BLaER1 (cell line): ENCODE results near the gene PRKCA.

Experiments
- H3K27ac ChIP-seq: shearing (Covaris generic); formaldehyde crosslinking; 2 replicates; pipeline ENCODE4 v1.8.1; 2022
- H3K27me3 ChIP-seq: shearing (Covaris generic); formaldehyde crosslinking; 2 replicates; pipeline ENCODE4 v1.8.1; 2022
- H3K36me3 ChIP-seq: shearing (Covaris generic); formaldehyde crosslinking; 2 replicates; pipeline ENCODE4 v1.8.1; 2022
- H3K4me1 ChIP-seq: shearing (Covaris generic); formaldehyde crosslinking; 2 replicates; pipeline ENCODE4 v1.8.1; 2022
- H3K4me2 ChIP-seq: shearing (Covaris generic); formaldehyde crosslinking; 2 replicates; pipeline ENCODE4 v1.8.1; 2022
- H3K4me3 ChIP-seq: shearing (Covaris generic); formaldehyde crosslinking; 2 replicates; pipeline ENCODE4 v1.8.1; 2022
- H3K9ac ChIP-seq: shearing (Covaris generic); formaldehyde crosslinking; 2 replicates; pipeline ENCODE4 v1.8.1; 2022
- H3K9me3 ChIP-seq: shearing (Covaris generic); formaldehyde crosslinking; 2 replicates; pipeline ENCODE4 v1.8.1; 2022
- H4K20me1 ChIP-seq: shearing (Covaris generic); formaldehyde crosslinking; 2 replicates; pipeline ENCODE4 v1.8.1; 2022
- Cebpa-rat ChIP-seq: shearing (Covaris generic); IDR thresholded peaks from 2 replicates; pipeline ENCODE4 v1.8.1; 2022

The PRKCA gene

GRCh38 chr17:66643815-66644710 is 341.6 kb downstream of the PRKCA start:
- no peaks in the 10 kb centered on the region for H3K9me3 ChIP-seq
- H4K20me1 ChIP-seq, result no peaks in the 10 kb centered on the region
- H3K4me2 ChIP-seq, result no peak overlapping the region
- no peak overlapping the region for H3K27ac ChIP-seq
- H3K27me3 ChIP-seq, result no peaks in the 10 kb centered on the region
- 0 out of 2 replicates have a peak, but pooled peaks cover 16% of the 10 kb centered on the region for H3K36me3 ChIP-seq
- H3K9ac ChIP-seq, result no peak overlapping the region
- H3K4me1 ChIP-seq, result no peaks in the 10 kb centered on the region
- no peak overlapping the region for H3K4me3 ChIP-seq
- no peak for TF ChIP-seq Cebpa-rat

GRCh38 chr17:66645259-66645658 is 342.8 kb downstream of the PRKCA start:
- H3K27ac ChIP-seq, result no peak overlapping the region
- no peaks in the 10 kb centered on the region for H3K27me3 ChIP-seq
- no peak for TF ChIP-seq Cebpa-rat
- no peak overlapping the region for H3K4me3 ChIP-seq
- 0 out of 2 replicates have a peak, but pooled peaks cover 16% of the 10 kb centered on the region for H3K36me3 ChIP-seq
- no peak overlapping the region for H3K9ac ChIP-seq
- H3K4me1 ChIP-seq, result no peaks in the 10 kb centered on the region
- H4K20me1 ChIP-seq, result no peaks in the 10 kb centered on the region
- H3K9me3 ChIP-seq, result no peaks in the 10 kb centered on the region
- no peak overlapping the region for H3K4me2 ChIP-seq

GRCh38 chr17:66647391-66647983 is 345.1 kb downstream of the PRKCA start:
- Histone ChIP-seq H3K9ac (no peak overlapping the region), H3K36me3 (0 out of 2 replicates have a peak, but pooled peaks cover 16% of the 10 kb centered on the region), H3K4me1 (no peaks in the 10 kb centered on the region), H3K27ac (no peak overlapping the region), H3K4me3 (no peak overlapping the region), H3K27me3 (no peaks in the 10 kb centered on the region), H3K4me2 (no peak overlapping the region), H3K9me3 (no peaks in the 10 kb centered on the region), H4K20me1 (no peaks in the 10 kb centered on the region)
- no peak for TF ChIP-seq Cebpa-rat

GRCh38 chr17:66649818-66650543 is 347.6 kb downstream of the PRKCA start:
- no peaks in the 10 kb centered on the region for H4K20me1 ChIP-seq
- no peak overlapping the region for H3K4me3 ChIP-seq
- H3K27ac ChIP-seq, result no peak overlapping the region
- H3K4me2 ChIP-seq, result no peak overlapping the region
- peaks cover 14% of the 10 kb centered on the region; the same call in 1 of the 2 replicates for H3K4me1 ChIP-seq
- H3K27me3 ChIP-seq, result no peaks in the 10 kb centered on the region
- no peaks in the 10 kb centered on the region for H3K9me3 ChIP-seq
- 0 out of 2 replicates have a peak, but pooled peaks cover 16% of the 10 kb centered on the region for H3K36me3 ChIP-seq
- no peak for TF ChIP-seq Cebpa-rat
- H3K9ac ChIP-seq, result no peak overlapping the region

- Histone ChIP-seq H3K27me3 (no peaks in the 10 kb centered on the region), H4K20me1 (no peaks in the 10 kb centered on the region), H3K9me3 (no peaks in the 10 kb centered on the region), H3K27ac (no peak overlapping the region), H3K4me3 (no peak overlapping the region), H3K4me1 (peaks cover 14% of the 10 kb centered on the region; the same call in 1 of the 2 replicates), H3K4me2 (no peak overlapping the region), H3K36me3 (0 out of 2 replicates have a peak, but pooled peaks cover 14% of the 10 kb centered on the region), H3K9ac (no peak overlapping the region)
- TF ChIP-seq Cebpa-rat, result no peak
These were observed 348.1 kb downstream of the PRKCA start for GRCh38 chr17:66650544-66650877.

GRCh38 chr17:66652840-66653507 is 350.6 kb downstream of the PRKCA start:
- Histone ChIP-seq H3K27ac (no peak overlapping the region), H3K4me2 (no peak overlapping the region), H3K9me3 (peaks cover 8% of the 10 kb centered on the region), H4K20me1 (no peaks in the 10 kb centered on the region), H3K27me3 (no peaks in the 10 kb centered on the region), H3K36me3 (no peaks in the 10 kb centered on the region), H3K4me1 (peaks cover 14% of the 10 kb centered on the region; the same call in 1 of the 2 replicates), H3K9ac (no peak overlapping the region), H3K4me3 (no peak overlapping the region)
- no peak for TF ChIP-seq Cebpa-rat

GRCh38 chr17:66654106-66654740 is 351.8 kb downstream of the PRKCA start:
- H3K9me3 ChIP-seq, result peaks cover 11% of the 10 kb centered on the region
- H3K9ac ChIP-seq, result no peak overlapping the region
- no peaks in the 10 kb centered on the region for H4K20me1 ChIP-seq
- H3K36me3 ChIP-seq, result no peaks in the 10 kb centered on the region
- no peak overlapping the region for H3K4me2 ChIP-seq
- no peak overlapping the region for H3K27ac ChIP-seq
- no peaks in the 10 kb centered on the region for H3K27me3 ChIP-seq
- H3K4me1 ChIP-seq, result peaks cover 14% of the 10 kb centered on the region; the same call in 1 of the 2 replicates
- TF ChIP-seq Cebpa-rat, result no peak
- no peak overlapping the region for H3K4me3 ChIP-seq

GRCh38 chr17:66654764-66655163 is 352.4 kb downstream of the PRKCA start:
- no peaks in the 10 kb centered on the region for H3K36me3 ChIP-seq
- no peaks in the 10 kb centered on the region for H3K27me3 ChIP-seq
- H3K4me1 ChIP-seq, result peaks cover 14% of the 10 kb centered on the region; the same call in 1 of the 2 replicates
- H3K4me2 ChIP-seq, result no peak overlapping the region
- peaks cover 11% of the 10 kb centered on the region for H3K9me3 ChIP-seq
- H3K9ac ChIP-seq, result no peak overlapping the region
- H4K20me1 ChIP-seq, result no peaks in the 10 kb centered on the region
- TF ChIP-seq Cebpa-rat, result no peak
- H3K4me3 ChIP-seq, result no peak overlapping the region
- H3K27ac ChIP-seq, result no peak overlapping the region

GRCh38 chr17:66655461-66655860 is 353.0 kb downstream of the PRKCA start:
- no peak overlapping the region for H3K4me2 ChIP-seq
- H3K9ac ChIP-seq, result no peak overlapping the region
- TF ChIP-seq Cebpa-rat, result no peak
- H4K20me1 ChIP-seq, result no peaks in the 10 kb centered on the region
- no peak overlapping the region for H3K4me3 ChIP-seq
- no peaks in the 10 kb centered on the region for H3K27me3 ChIP-seq
- peaks cover 14% of the 10 kb centered on the region; the same call in 1 of the 2 replicates for H3K4me1 ChIP-seq
- peaks cover 11% of the 10 kb centered on the region for H3K9me3 ChIP-seq
- no peak overlapping the region for H3K27ac ChIP-seq
- H3K36me3 ChIP-seq, result no peaks in the 10 kb centered on the region
